H9 (cell line): Measurements from ENCODE around the gene NHSL2. TPM values are rescaled to one million over a fixed set of nuclear protein-coding genes. Genes with fewer than 3 reads are reported as not detected.

Experiments
- DNase-seq: peaks from one replicate; pipeline ENCODE4 v3.0.0-alpha.2; 2017
- H2AFZ ChIP-seq: one replicate; pipeline ENCODE4 v1.6.1; 2013; ENCODE audit warnings: mild to moderate bottlenecking, low read length, control low read depth, moderate library complexity
- H2AK5ac ChIP-seq: 2 replicates; pipeline ENCODE4 v1.6.1; 2013; ENCODE audit warnings: low read length, control low read depth, mixed read lengths; ENCODE audit not compliant: insufficient read length
- H2BK120ac ChIP-seq: one replicate; pipeline ENCODE4 v1.6.1; 2013; ENCODE audit warnings: low read depth, mild to moderate bottlenecking, low read length, control low read depth, inconsistent platforms; ENCODE audit not compliant: poor library complexity, severe bottlenecking
- H2BK12ac ChIP-seq: 2 replicates; pipeline ENCODE4 v1.6.1; 2013; ENCODE audit warnings: low read length, control low read depth, mixed read lengths, low read depth; ENCODE audit not compliant: insufficient read length
- H2BK15ac ChIP-seq: 2 replicates; pipeline ENCODE4 v1.6.1; 2013; ENCODE audit warnings: low read depth, low read length, control low read depth
- H2BK20ac ChIP-seq: one replicate; pipeline ENCODE4 v1.6.1; 2013; ENCODE audit warnings: low read depth, mild to moderate bottlenecking, low read length, control low read depth, inconsistent platforms; ENCODE audit not compliant: poor library complexity, severe bottlenecking
- H2BK5ac ChIP-seq: 2 replicates; pipeline ENCODE4 v1.6.1; 2013; ENCODE audit warnings: low read length, control low read depth, mixed read lengths; ENCODE audit not compliant: insufficient read length
- H3K14ac ChIP-seq: 2 replicates; pipeline ENCODE4 v1.6.1; 2013; ENCODE audit warnings: low read length, control low read depth; ENCODE audit not compliant: insufficient read depth
- H3K18ac ChIP-seq: 2 replicates; pipeline ENCODE4 v1.6.1; 2013; ENCODE audit warnings: low read depth, mild to moderate bottlenecking, mixed read lengths, low read length, control low read depth; ENCODE audit not compliant: insufficient read length
- H3K23ac ChIP-seq: 2 replicates; pipeline ENCODE4 v1.6.1; 2013; ENCODE audit warnings: low read length, control low read depth, mixed read lengths, low read depth; ENCODE audit not compliant: insufficient read length
- H3K23me2 ChIP-seq: 2 replicates; pipeline ENCODE4 v1.6.1; 2013; ENCODE audit warnings: low read depth, mild to moderate bottlenecking, mixed read lengths, low read length, control low read depth; ENCODE audit not compliant: insufficient read length, poor library complexity, severe bottlenecking
- H3K27ac ChIP-seq: 2 replicates; pipeline ENCODE4 v1.5.1; 2013; ENCODE audit warnings: low read length, control low read depth, mixed read lengths, low read depth; ENCODE audit not compliant: insufficient read length
- H3K27me3 ChIP-seq: 2 replicates; pipeline ENCODE4 v1.6.1; 2013; ENCODE audit warnings: low read length, control low read depth, inconsistent platforms; ENCODE audit not compliant: insufficient read depth
- H3K4ac ChIP-seq: 2 replicates; pipeline ENCODE4 v1.6.1; 2013; ENCODE audit warnings: low read depth, mild to moderate bottlenecking, control low read depth, inconsistent platforms, low read length, moderate library complexity
- H3K4me1 ChIP-seq: 2 replicates; pipeline ENCODE4 v1.6.1; 2013; ENCODE audit warnings: low read length, control low read depth, inconsistent platforms; ENCODE audit not compliant: insufficient read depth
- H3K4me2 ChIP-seq: 2 replicates; pipeline ENCODE4 v1.6.1; 2013; ENCODE audit warnings: low read length, control low read depth, mixed read lengths; ENCODE audit not compliant: insufficient read length, insufficient read depth
- H3K56ac ChIP-seq: 2 replicates; pipeline ENCODE4 v1.6.1; 2013; ENCODE audit warnings: low read depth, mild to moderate bottlenecking, mixed read lengths, low read length, control low read depth; ENCODE audit not compliant: insufficient read length
- H3K79me1 ChIP-seq: 2 replicates; pipeline ENCODE4 v1.6.1; 2013; ENCODE audit warnings: low read depth, mild to moderate bottlenecking, moderate library complexity, low read length, control low read depth, inconsistent platforms; ENCODE audit not compliant: insufficient read depth, poor library complexity, severe bottlenecking
- H3K79me2 ChIP-seq: 2 replicates; pipeline ENCODE4 v1.6.1; 2013; ENCODE audit warnings: low read length, control low read depth, inconsistent platforms; ENCODE audit not compliant: insufficient read depth
- H3K9ac ChIP-seq: 2 replicates; pipeline ENCODE4 v1.6.1; 2013; ENCODE audit warnings: low read length, control low read depth, mixed read lengths; ENCODE audit not compliant: insufficient read length; ENCODE audit errors: extremely low read depth
- H3K9me3 ChIP-seq: one replicate; pipeline ENCODE4 v1.6.1; 2013; ENCODE audit warnings: low read depth, low read length, inconsistent platforms; ENCODE audit not compliant: control insufficient read depth
- H3T11ph ChIP-seq: one replicate; pipeline ENCODE4 v1.6.1; 2013; ENCODE audit warnings: mild to moderate bottlenecking, low read length, control low read depth, inconsistent platforms
- H4K20me1 ChIP-seq: one replicate; pipeline ENCODE4 v1.6.1; 2013; ENCODE audit not compliant: control insufficient read depth, insufficient read length, insufficient read depth
- H4K5ac ChIP-seq: 2 replicates; pipeline ENCODE4 v1.6.1; 2013; ENCODE audit warnings: low read depth, mild to moderate bottlenecking, mixed read lengths, low read length, control low read depth; ENCODE audit not compliant: insufficient read length
- H4K8ac ChIP-seq: replicated peaks from 2 replicates; pipeline ENCODE4 v1.6.1; 2013; ENCODE audit warnings: low read length, control low read depth, mixed read lengths, low read depth; ENCODE audit not compliant: insufficient read length
- H4K91ac ChIP-seq: 2 replicates; pipeline ENCODE4 v1.6.1; 2013; ENCODE audit warnings: low read depth, mild to moderate bottlenecking, moderate library complexity, mixed read lengths, low read length, control low read depth; ENCODE audit not compliant: insufficient read length
- H3K27ac Mint-ChIP-seq, 3 experiments: 2 replicates in 2 of 3; 3 replicates in 1 of 3; pipeline ENCODE4 v1.8.0; 2020 to 2021; ENCODE audit warnings: mixed read lengths in 3 of 3, mild to moderate bottlenecking in 1 of 3, moderate library complexity in 1 of 3
- H3K27me3 Mint-ChIP-seq: 2 replicates; pipeline ENCODE4 v1.8.0; 2021; ENCODE audit warnings: low read depth, mild to moderate bottlenecking, moderate library complexity, mixed read lengths
- H3K36me3 Mint-ChIP-seq, 3 experiments: 2 replicates in 2 of 3; 3 replicates in 1 of 3; pipeline ENCODE4 v1.8.0; 2020 to 2021; ENCODE audit warnings: low read depth in 3 of 3, mixed read lengths in 3 of 3; ENCODE audit not compliant: insufficient read depth in 1 of 3
- H3K4me1 Mint-ChIP-seq, 2 experiments: 2 replicates each; pipeline ENCODE4 v1.8.0; 2020; ENCODE audit warnings: mixed read lengths in 2 of 2
- H3K4me3 Mint-ChIP-seq, 2 experiments: 2 replicates in 1 of 2; 3 replicates in 1 of 2; pipeline ENCODE4 v1.8.0; 2020 to 2021; ENCODE audit warnings: mild to moderate bottlenecking in 2 of 2, mixed read lengths in 2 of 2, moderate library complexity in 1 of 2
- H3K9me3 Mint-ChIP-seq, 2 experiments: 2 replicates in 1 of 2; 3 replicates in 1 of 2; pipeline ENCODE4 v1.8.0; 2020; ENCODE audit warnings: mild to moderate bottlenecking in 2 of 2, mixed read lengths in 2 of 2, moderate library complexity in 1 of 2
- CTCF ChIP-seq: fragments of 200-600 bp; sonication (generic); conservative IDR thresholded peaks from 3 replicates; pipeline ENCODE4 v1.8.0; 2021; ENCODE audit warnings: antibody characterized with exemption, mild to moderate bottlenecking
- WGBS: extraction: QIAGEN DNeasy Blood & Tissue Kit; methylation state at CpG from one replicate; pipeline ENCODE4 v1.1.7; 2013; ENCODE audit warnings: missing lambda C conversion rate, low lambda C conversion rate, mixed read lengths; ENCODE audit not compliant: insufficient read length; ENCODE audit errors: extremely low coverage; 5-methylcytosine and 5-hydroxymethylcytosine counted together
- long read RNA-seq: library from polyadenylated mRNA; unstranded; transcript quantifications from one replicate; pipeline ENCODE4 v2.0.0, GENCODE V29; 2020
- total RNA-seq: library from RNA; stranded (reverse); gene quantifications from 2 replicates; pipeline ENCODE4 v1.2.1, GENCODE V29; 2021

NHSL2 gene
- 5.7 and 6.4 TPM in 2 replicates for total RNA-seq
- long read RNA-seq, partial matches to known transcripts: 0 of 3 reads
- long read RNA-seq, other reads (novel, unspliced or antisense): 3 of 3 reads

GRCh38 chrX:71910643-71910985 is at the start of gene NHSL2:
NHSL2 (plus strand) TSS chrX:71910845.
- Histone ChIP-seq H3K18ac (peak within 1 kb of the TSS; percentile 68), H2BK120ac (no peak within 1 kb of the TSS), H3K4me1 (no peaks in the 10 kb centered on the region; the same call in none of the 2 replicates), H2BK5ac (no peak within 1 kb of the TSS), H2BK12ac (no peak within 1 kb of the TSS), H2AK5ac (no peak within 1 kb of the TSS), H2BK20ac (no peak within 1 kb of the TSS), H3K79me2 (peaks cover 6% of the 10 kb centered on the region; the same call in 1 of the 2 replicates), H4K8ac (no peak within 1 kb of the TSS), H3K9ac (peak within 1 kb of the TSS; percentile 33), H3K4ac (no peak within 1 kb of the TSS), H3K56ac (no peak within 1 kb of the TSS), H3K14ac (peak within 1 kb of the TSS; percentile 79), H3T11ph (no peak within 1 kb of the TSS), H3K27me3 (no peaks in the 10 kb centered on the region), H3K23ac (no peak within 1 kb of the TSS), H4K20me1 (no peaks in the 10 kb centered on the region), H3K23me2 (peaks cover 6% of the 10 kb centered on the region), H3K9me3 (peaks cover 34% of the 10 kb centered on the region), H3K27ac (no peak within 1 kb of the TSS), H2BK15ac (no peak within 1 kb of the TSS), H2AFZ (no peak within 1 kb of the TSS), H4K91ac (no peak within 1 kb of the TSS), H4K5ac (no peak within 1 kb of the TSS), H3K4me2 (peak within 1 kb of the TSS; percentile 86), H3K79me1 (no peaks in the 10 kb centered on the region)
- WGBS: no CpG with 5 or more reads among the region's 26 CpGs
- Mint-ChIP-seq H3K36me3 (peaks cover 3 to 13% (median 11%) of the 10 kb centered on the region in 3 experiments), H3K9me3 (peaks cover 67 to 72% of the 10 kb centered on the region in 2 experiments), H3K27me3 (peaks cover 16% of the 10 kb centered on the region), H3K27ac (peak within 1 kb of the TSS in 1 of 3 experiments; percentile 88; a peak in 2 of 7 replicates), H3K4me3 (peak within 1 kb of the TSS; percentile 73 to 86), H3K4me1 (peaks cover 12 to 28% of the 10 kb centered on the region in 2 experiments)
- peak; percentile 67 for DNase-seq
- TF ChIP-seq CTCF: no peak
